Activated CD4-positive, alpha-beta memory T cell treated with anti-CD3 and anti-CD28 coated beads for 36 hours (primary cell): ENCODE data around the gene JADE2. TPM values are rescaled to one million over a fixed set of nuclear protein-coding genes. Genes with fewer than 3 reads are reported as not detected.

Experiments used
- CTCF ChIA-PET: fragments of 350-600 bp; sonication (Branson Sonifier 250); formaldehyde crosslinking; loops from one replicate; lab custom pipeline; 2021; ENCODE audit warnings: antibody characterized with exemption, inconsistent platforms; lab: Charles Lee
- POLR2A ChIA-PET: fragments of 350-600 bp; sonication (Branson Sonifier 250); formaldehyde crosslinking; loops from one replicate; lab custom pipeline; 2021; ENCODE audit warnings: antibody characterized with exemption; lab: Charles Lee
- DNase-seq: peaks from one replicate; pipeline ENCODE4 v3.0.0-alpha.2; 2020
- H3K27ac Mint-ChIP-seq: one replicate; pipeline ENCODE4 v1.8.0; 2021; ENCODE audit warnings: mixed read lengths
- H3K27me3 Mint-ChIP-seq: one replicate; pipeline ENCODE4 v1.8.0; 2021; ENCODE audit warnings: mixed read lengths
- H3K36me3 Mint-ChIP-seq: one replicate; pipeline ENCODE4 v1.8.0; 2021; ENCODE audit warnings: mixed read lengths
- H3K4me1 Mint-ChIP-seq: one replicate; pipeline ENCODE4 v1.8.0; 2021; ENCODE audit warnings: low read depth, mixed read lengths
- H3K4me3 Mint-ChIP-seq: one replicate; pipeline ENCODE4 v1.8.0; 2021; ENCODE audit warnings: mild to moderate bottlenecking, mixed read lengths
- H3K9me3 Mint-ChIP-seq: one replicate; pipeline ENCODE4 v1.8.0; 2021; ENCODE audit warnings: mixed read lengths
- intact Hi-C: fragments of 100-400 bp; cut with micrococcal nuclease; formaldehyde crosslinking; loops from one replicate; pipeline ENCODE4 v1.15.1; 2023
- total RNA-seq, 2 experiments: library from RNA; stranded (reverse); gene quantifications; one replicate each; pipeline ENCODE4 v1.2.3, GENCODE V29; 2021

JADE2 gene
- total RNA-seq, 2 experiments from 2014 or later: 79.4 to 81.6 TPM

DNA sequence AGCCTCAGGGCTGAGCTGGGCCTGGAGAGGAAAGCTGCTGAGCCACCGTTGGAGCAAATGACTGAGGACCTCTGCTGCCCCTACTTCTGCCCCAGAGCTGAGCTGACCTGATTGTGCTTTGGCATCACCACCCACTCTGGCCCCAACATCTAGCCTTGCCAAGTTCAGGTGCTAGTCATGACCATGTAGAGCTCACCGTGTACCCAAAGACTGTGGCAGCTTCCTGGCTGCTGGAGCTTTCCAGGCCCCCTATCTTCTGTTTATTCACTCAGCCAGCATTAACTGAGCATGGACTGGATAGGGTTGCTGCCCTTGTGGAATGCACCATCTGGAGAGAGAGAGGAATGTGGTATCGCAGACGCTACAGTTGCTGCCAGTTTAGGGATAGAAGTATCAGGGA, 49.1 kb downstream of the JADE2 start:
- ChIA-PET CTCF (interaction anchor here (1.9 to 2.4 kb wide), 3 partner anchors 13 to 163 kb away, joined by 6 to 13 read pairs (median 8); partner anchors contain the start of gene CDKN2AIPNL), POLR2A (interaction anchor here (0.9 kb wide), 1 partner anchor 46 kb away, joined by 5 read pairs; no protein-coding TSS in a partner anchor)
- Mint-ChIP-seq H3K27ac (peak overlapping the region; percentile 11), H3K36me3 (peaks cover 48% of the 10 kb centered on the region), H3K4me1 (peaks cover 12% of the 10 kb centered on the region), H3K4me3 (no peak overlapping the region), H3K9me3 (no peaks in the 10 kb centered on the region), H3K27me3 (no peaks in the 10 kb centered on the region)
- DNase-seq: no peak
- intact Hi-C loops: no loop called here

DNA sequence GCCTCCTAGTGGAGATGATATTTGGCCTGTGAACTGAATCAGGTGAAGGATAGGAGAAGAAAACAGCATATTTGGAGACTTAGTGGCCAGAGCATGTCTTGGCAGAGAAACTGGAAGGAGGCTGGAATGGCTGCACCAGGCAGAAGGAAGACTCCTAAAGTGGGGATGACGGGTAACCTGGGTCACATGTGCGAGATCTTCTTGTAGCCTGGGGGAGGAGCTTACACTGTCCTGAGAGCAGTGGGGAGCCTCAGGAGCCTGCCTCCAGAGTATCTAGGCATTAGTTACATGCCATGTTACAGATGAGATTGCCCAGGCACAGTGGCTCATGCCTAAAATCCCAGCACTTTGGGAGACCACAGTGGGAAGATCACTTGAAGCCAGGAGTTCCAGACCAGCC, 49.8 kb downstream of the JADE2 start:
- ChIA-PET CTCF (interaction anchor here (0.9 to 2.4 kb wide), 4 partner anchors 12 to 164 kb away, joined by 4 to 13 read pairs (median 7); partner anchors contain the start of gene CDKN2AIPNL), POLR2A (interaction anchor here (0.6 kb wide), 1 partner anchor 339 kb away, joined by 3 read pairs; no protein-coding TSS in a partner anchor)
- Mint-ChIP-seq H3K9me3 (no peaks in the 10 kb centered on the region), H3K4me1 (peaks cover 10% of the 10 kb centered on the region), H3K27ac (peak overlapping the region; percentile 54), H3K27me3 (no peaks in the 10 kb centered on the region), H3K4me3 (no peak overlapping the region), H3K36me3 (peaks cover 43% of the 10 kb centered on the region)
- no peak for DNase-seq
- intact Hi-C loops: loop anchor here (5.0 kb wide), 1 partner anchor 203 kb away; the partner anchor contains the start of gene UBE2B

GRCh38 chr5:134576386-134577021, 51.0 kb downstream of the JADE2 start:
- Mint-ChIP-seq H3K4me3 (no peak overlapping the region), H3K9me3 (no peaks in the 10 kb centered on the region), H3K27me3 (no peaks in the 10 kb centered on the region), H3K27ac (peak overlapping the region; percentile 65), H3K4me1 (peaks cover 8% of the 10 kb centered on the region), H3K36me3 (peaks cover 46% of the 10 kb centered on the region)
- ChIA-PET CTCF (interaction anchor here (2.2 to 5.9 kb wide), 4 partner anchors 48 to 272 kb away, joined by 8 to 48 read pairs (median 22); partner anchors contain the start of gene CDKN2AIPNL), POLR2A (no interaction called here)
- intact Hi-C loops: loop anchor here (1.0 to 5.0 kb wide), 3 partner anchors 49 to 273 kb away; partner anchors contain the start of gene UBE2B
- no peak for DNase-seq

- peaks cover 41% of the 10 kb centered on the region for H3K36me3 Mint-ChIP-seq
- no peaks in the 10 kb centered on the region for H3K9me3 Mint-ChIP-seq
- no peak overlapping the region for H3K4me3 Mint-ChIP-seq
- ChIA-PET POLR2A (no interaction called here), CTCF (interaction anchor here (0.6 to 5.9 kb wide), 14 partner anchors 10 to 472 kb away, joined by 3 to 48 read pairs (median 6); partner anchors contain the start of gene CDKN2AIPNL)
- peaks cover 8% of the 10 kb centered on the region for H3K4me1 Mint-ChIP-seq
- H3K27ac Mint-ChIP-seq: peak overlapping the region; percentile 65
- no peaks in the 10 kb centered on the region for H3K27me3 Mint-ChIP-seq
- intact Hi-C loops: loop anchor here (1.0 to 5.0 kb wide), 3 partner anchors 50 to 274 kb away; partner anchors contain the start of gene UBE2B
- no peak for DNase-seq
Observed at GRCh38 chr5:134577022-134577795, 51.7 kb downstream of the JADE2 start.

- no peaks in the 10 kb centered on the region for H3K9me3 Mint-ChIP-seq
- peaks cover 8% of the 10 kb centered on the region for H3K4me1 Mint-ChIP-seq
- H3K36me3 Mint-ChIP-seq: peaks cover 38% of the 10 kb centered on the region
- CTCF ChIA-PET: interaction anchor here (0.6 to 5.9 kb wide), 35 partner anchors 9 to 557 kb away, joined by 3 to 48 read pairs (median 4); partner anchors contain the start of genes CDKN2AIPNL and UBE2B
- H3K4me3 Mint-ChIP-seq: no peak overlapping the region
- H3K27me3 Mint-ChIP-seq: no peaks in the 10 kb centered on the region
- peak overlapping the region; percentile 63 for H3K27ac Mint-ChIP-seq
- DNase-seq: peak; percentile 87
- POLR2A ChIA-PET: interaction anchor here (1.4 kb wide), 1 partner anchor 51 kb away, joined by 5 read pairs; no protein-coding TSS in a partner anchor
- intact Hi-C loops: loop anchor here (1.0 to 5.0 kb wide), 3 partner anchors 51 to 275 kb away; partner anchors contain the start of gene UBE2B
Observed at GRCh38 chr5:134577796-134578577, 52.5 kb downstream of the JADE2 start.

DNA sequence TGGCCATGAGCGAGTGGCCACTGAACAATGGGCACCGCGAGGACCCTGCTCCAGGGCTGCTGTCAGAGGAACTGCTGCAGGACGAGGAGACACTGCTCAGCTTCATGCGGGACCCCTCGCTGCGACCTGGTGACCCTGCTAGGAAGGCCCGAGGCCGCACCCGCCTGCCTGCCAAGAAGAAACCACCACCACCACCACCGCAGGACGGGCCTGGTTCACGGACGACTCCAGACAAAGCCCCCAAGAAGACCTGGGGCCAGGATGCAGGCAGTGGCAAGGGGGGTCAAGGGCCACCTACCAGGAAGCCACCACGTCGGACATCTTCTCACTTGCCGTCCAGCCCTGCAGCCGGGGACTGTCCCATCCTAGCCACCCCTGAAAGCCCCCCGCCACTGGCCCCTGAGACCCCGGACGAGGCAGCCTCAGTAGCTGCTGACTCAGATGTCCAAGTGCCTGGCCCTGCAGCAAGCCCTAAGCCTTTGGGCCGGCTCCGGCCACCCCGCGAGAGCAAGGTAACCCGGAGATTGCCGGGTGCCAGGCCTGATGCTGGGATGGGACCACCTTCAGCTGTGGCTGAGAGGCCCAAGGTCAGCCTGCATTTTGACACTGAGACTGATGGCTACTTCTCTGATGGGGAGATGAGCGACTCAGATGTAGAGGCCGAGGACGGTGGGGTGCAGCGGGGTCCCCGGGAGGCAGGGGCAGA, 53.3 kb downstream of the JADE2 start:
- H3K4me3 Mint-ChIP-seq: no peak overlapping the region
- no peaks in the 10 kb centered on the region for H3K27me3 Mint-ChIP-seq
- DNase-seq: no peak
- no peak overlapping the region for H3K27ac Mint-ChIP-seq
- peaks cover 8% of the 10 kb centered on the region for H3K4me1 Mint-ChIP-seq
- no peaks in the 10 kb centered on the region for H3K9me3 Mint-ChIP-seq
- H3K36me3 Mint-ChIP-seq: peaks cover 31% of the 10 kb centered on the region
- ChIA-PET CTCF (interaction anchor here (0.6 to 5.9 kb wide), 35 partner anchors 8 to 558 kb away, joined by 3 to 48 read pairs (median 4); partner anchors contain the start of genes CDKN2AIPNL and UBE2B), POLR2A (interaction anchor here (1.4 kb wide), 1 partner anchor 52 kb away, joined by 5 read pairs; no protein-coding TSS in a partner anchor)
- intact Hi-C loops: loop anchor here (5.0 kb wide), 1 partner anchor 206 kb away; the partner anchor contains the start of gene UBE2B

GRCh38 chr5:134579284-134579771, 53.9 kb downstream of the JADE2 start:
- intact Hi-C loops: loop anchor here (5.0 kb wide), 1 partner anchor 207 kb away; the partner anchor contains the start of gene UBE2B
- Mint-ChIP-seq H3K27me3 (no peaks in the 10 kb centered on the region), H3K4me1 (peaks cover 8% of the 10 kb centered on the region), H3K4me3 (no peak overlapping the region), H3K36me3 (peaks cover 29% of the 10 kb centered on the region), H3K27ac (no peak overlapping the region), H3K9me3 (no peaks in the 10 kb centered on the region)
- POLR2A ChIA-PET: interaction anchor here (0.8 to 1.4 kb wide), 2 partner anchors 24 to 52 kb away, joined by 3 to 5 read pairs; no protein-coding TSS in a partner anchor
- CTCF ChIA-PET: interaction anchor here (1.3 to 5.9 kb wide), 5 partner anchors 8 to 269 kb away, joined by 3 to 48 read pairs (median 6); partner anchors contain the start of gene CDKN2AIPNL
- no peak for DNase-seq

DNA sequence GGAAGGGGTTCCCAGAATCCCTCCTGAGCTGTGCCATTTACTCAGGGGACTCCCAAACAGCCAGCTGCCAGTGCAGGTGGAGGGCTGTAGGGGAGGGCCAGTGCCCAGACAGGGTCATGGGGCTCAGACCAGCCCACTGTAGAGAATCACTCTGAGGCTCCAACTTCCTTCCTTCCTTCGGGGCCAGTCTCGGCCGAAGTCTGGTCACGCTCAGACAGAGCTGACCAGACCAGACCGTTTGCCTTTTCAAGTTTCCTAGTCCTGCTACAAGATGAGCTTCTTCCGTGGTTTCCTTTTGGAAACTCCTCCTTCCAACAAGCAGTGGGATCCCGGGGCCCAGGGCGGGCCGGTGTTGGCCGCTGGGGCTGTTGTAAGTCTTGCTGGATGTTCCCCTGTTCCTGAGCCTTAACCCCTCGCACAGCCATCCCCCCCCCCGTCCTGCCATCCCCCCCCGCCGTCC, 54.6 kb downstream of the JADE2 start:
- peaks cover 27% of the 10 kb centered on the region for H3K36me3 Mint-ChIP-seq
- peaks cover 8% of the 10 kb centered on the region for H3K4me1 Mint-ChIP-seq
- ChIA-PET POLR2A (interaction anchor here (0.8 kb wide), 1 partner anchor 25 kb away, joined by 3 read pairs; no protein-coding TSS in a partner anchor), CTCF (interaction anchor here (2.2 to 5.9 kb wide), 2 partner anchors 51 to 169 kb away, joined by 6 to 48 read pairs; partner anchors contain the start of gene CDKN2AIPNL)
- no peak overlapping the region for H3K4me3 Mint-ChIP-seq
- no peak overlapping the region for H3K27ac Mint-ChIP-seq
- intact Hi-C loops: no loop called here
- H3K9me3 Mint-ChIP-seq: no peaks in the 10 kb centered on the region
- H3K27me3 Mint-ChIP-seq: no peaks in the 10 kb centered on the region
- DNase-seq: no peak

GRCh38 chr5:134581241-134581981, 55.9 kb downstream of the JADE2 start:
- no peak overlapping the region for H3K4me3 Mint-ChIP-seq
- H3K36me3 Mint-ChIP-seq: peaks cover 23% of the 10 kb centered on the region
- H3K27ac Mint-ChIP-seq: no peak overlapping the region
- H3K4me1 Mint-ChIP-seq: peaks cover 8% of the 10 kb centered on the region
- H3K27me3 Mint-ChIP-seq: no peaks in the 10 kb centered on the region
- intact Hi-C loops: no loop called here
- no peak for DNase-seq
- POLR2A ChIA-PET: interaction anchor here (0.6 kb wide), 1 partner anchor 81 kb away, joined by 3 read pairs; no protein-coding TSS in a partner anchor
- CTCF ChIA-PET: interaction anchor here (0.6 to 5.9 kb wide), 4 partner anchors 53 to 279 kb away, joined by 3 to 48 read pairs (median 4); partner anchors contain the start of gene CDKN2AIPNL
- no peaks in the 10 kb centered on the region for H3K9me3 Mint-ChIP-seq
